ENCODE results near the gene HYDIN.

The HYDIN gene

GRCh38 chr16:70769761-70770160, 460.8 kb downstream of the HYDIN start:
- no peak for ATAC-seq

GRCh38 chr16:70769131-70769530, 461.4 kb downstream of the HYDIN start:
- no peak for ATAC-seq
- TF ChIP-seq RARB (CRISPR knock-in tag; IDR thresholded peaks at IDR 0.05) (no peak), ARNTL (CRISPR knock-in tag; IDR thresholded peaks at IDR 0.05; ENCODE audit: borderline replicate concordance, low read depth) (no peak), GLIS3 (CRISPR knock-in tag; IDR thresholded peaks at IDR 0.05) (no peak), ZFP3 (CRISPR knock-in tag; IDR thresholded peaks at IDR 0.05) (no peak), BACH2 (CRISPR knock-in tag; IDR thresholded peaks at IDR 0.05; ENCODE audit: borderline replicate concordance) (no peak), ZNF565 (CRISPR knock-in tag; conservative IDR thresholded peaks at IDR 0.05; ENCODE audit: low read depth) (no peak), POU6F1 (CRISPR knock-in tag; IDR thresholded peaks at IDR 0.05; ENCODE audit: borderline replicate concordance, low read depth) (no peak), CSDC2 (CRISPR knock-in tag; IDR thresholded peaks at IDR 0.05) (no peak), ZNF70 (CRISPR knock-in tag; IDR thresholded peaks at IDR 0.05) (no peak), TCF4 (CRISPR knock-in tag; IDR thresholded peaks at IDR 0.05; ENCODE audit: borderline replicate concordance) (no peak), ZC3H10 (CRISPR knock-in tag; IDR thresholded peaks at IDR 0.05) (no peak), SNAI2 (CRISPR knock-in tag; IDR thresholded peaks at IDR 0.05) (no peak), ZFP30 (CRISPR knock-in tag; IDR thresholded peaks at IDR 0.05) (no peak), OSR1 (CRISPR knock-in tag; IDR thresholded peaks at IDR 0.05) (no peak)

More at GRCh38 chr16:70769761-70770160, 460.8 kb downstream of the HYDIN start:
- TF ChIP-seq BACH2 (CRISPR knock-in tag; IDR thresholded peaks at IDR 0.05; ENCODE audit: borderline replicate concordance) = no peak
- TF ChIP-seq ESRRG (CRISPR knock-in tag; IDR thresholded peaks at IDR 0.05) = no peak
- no peak for TF ChIP-seq PATZ1 (CRISPR knock-in tag; IDR thresholded peaks at IDR 0.05; ENCODE audit: borderline replicate concordance)
- no peak for TF ChIP-seq SNAI2 (CRISPR knock-in tag; IDR thresholded peaks at IDR 0.05)
- TF ChIP-seq ZFP30 (CRISPR knock-in tag; IDR thresholded peaks at IDR 0.05) = no peak
- TF ChIP-seq TOX (CRISPR knock-in tag; IDR thresholded peaks at IDR 0.05; ENCODE audit: borderline replicate concordance) = no peak
- TF ChIP-seq RARB (CRISPR knock-in tag; IDR thresholded peaks at IDR 0.05) = no peak
- no peak for TF ChIP-seq CREB5 (CRISPR knock-in tag; IDR thresholded peaks at IDR 0.05; ENCODE audit: low read depth)
- TF ChIP-seq TCF4 (CRISPR knock-in tag; IDR thresholded peaks at IDR 0.05; ENCODE audit: borderline replicate concordance) = no peak
- TF ChIP-seq TSHZ2 (CRISPR knock-in tag; IDR thresholded peaks at IDR 0.05) = no peak
- no peak for TF ChIP-seq PPARA (CRISPR knock-in tag; IDR thresholded peaks at IDR 0.05; ENCODE audit: borderline replicate concordance)
- no peak for TF ChIP-seq CSRNP3 (CRISPR knock-in tag; IDR thresholded peaks at IDR 0.05)
- TF ChIP-seq ZNF565 (CRISPR knock-in tag; conservative IDR thresholded peaks at IDR 0.05; ENCODE audit: low read depth) = no peak
- no peak for TF ChIP-seq CSDC2 (CRISPR knock-in tag; IDR thresholded peaks at IDR 0.05)
- TF ChIP-seq GLIS3 (CRISPR knock-in tag; IDR thresholded peaks at IDR 0.05) = no peak
- TF ChIP-seq ISL1 (CRISPR knock-in tag; IDR thresholded peaks at IDR 0.05) = no peak

All from SK-N-SH treated with all-trans-retinoic acid at 6 μM for 48 hours (cell line).